Panc1 (cell line): ENCODE data around the gene TM4SF4.

Experiments
- POLR2AphosphoS5 ChIP-seq: IDR thresholded peaks from 2 replicates; pipeline ENCODE4 v1.6.1; 2012; ENCODE audit warnings: mild to moderate bottlenecking, low read depth, low read length, moderate library complexity
- TF ChIP-seq, protein P1 (sequence below): fragments of 450-650 bp; IDR thresholded peaks from 2 replicates; pipeline ENCODE4 v1.5.1; 2017; ENCODE audit warnings: mild to moderate bottlenecking

DNA sequence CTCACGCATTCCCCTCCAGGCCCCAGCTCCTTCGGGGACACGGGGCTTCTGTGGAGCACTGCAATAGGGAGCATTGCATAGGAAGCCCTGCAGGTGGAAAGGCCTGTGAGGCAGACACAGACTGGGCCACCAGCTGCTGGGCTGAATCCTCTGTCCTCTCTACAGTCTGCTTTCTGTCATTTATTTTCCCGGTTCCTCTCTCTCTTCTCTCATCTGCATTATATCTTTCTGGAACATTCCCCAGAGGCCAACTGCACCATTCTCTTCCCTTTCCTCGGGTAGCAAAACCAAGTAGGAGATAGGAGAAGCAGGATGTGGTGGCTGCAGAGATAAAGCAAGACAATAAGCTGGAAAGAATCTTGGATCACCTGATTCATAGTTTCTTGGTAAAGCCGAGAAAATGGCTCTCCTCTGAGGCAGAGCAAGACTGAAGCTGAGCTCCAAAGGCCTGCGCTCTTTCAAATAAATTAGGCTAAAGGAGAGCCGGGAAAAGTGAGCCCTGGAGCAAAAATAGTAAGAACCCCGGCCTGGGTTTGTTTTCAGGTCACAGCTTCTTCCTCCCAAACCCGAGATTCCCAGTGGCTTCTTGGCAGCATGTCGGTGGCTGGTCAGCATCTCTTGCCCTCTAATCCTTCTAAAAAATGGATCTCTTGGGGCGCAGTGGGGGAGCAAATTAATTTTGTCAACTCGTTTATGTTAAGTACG is 5.3 kb downstream of the TM4SF4 start:
- no peak for TF ChIP-seq POLR2AphosphoS5
- TF ChIP-seq, protein P1, sequence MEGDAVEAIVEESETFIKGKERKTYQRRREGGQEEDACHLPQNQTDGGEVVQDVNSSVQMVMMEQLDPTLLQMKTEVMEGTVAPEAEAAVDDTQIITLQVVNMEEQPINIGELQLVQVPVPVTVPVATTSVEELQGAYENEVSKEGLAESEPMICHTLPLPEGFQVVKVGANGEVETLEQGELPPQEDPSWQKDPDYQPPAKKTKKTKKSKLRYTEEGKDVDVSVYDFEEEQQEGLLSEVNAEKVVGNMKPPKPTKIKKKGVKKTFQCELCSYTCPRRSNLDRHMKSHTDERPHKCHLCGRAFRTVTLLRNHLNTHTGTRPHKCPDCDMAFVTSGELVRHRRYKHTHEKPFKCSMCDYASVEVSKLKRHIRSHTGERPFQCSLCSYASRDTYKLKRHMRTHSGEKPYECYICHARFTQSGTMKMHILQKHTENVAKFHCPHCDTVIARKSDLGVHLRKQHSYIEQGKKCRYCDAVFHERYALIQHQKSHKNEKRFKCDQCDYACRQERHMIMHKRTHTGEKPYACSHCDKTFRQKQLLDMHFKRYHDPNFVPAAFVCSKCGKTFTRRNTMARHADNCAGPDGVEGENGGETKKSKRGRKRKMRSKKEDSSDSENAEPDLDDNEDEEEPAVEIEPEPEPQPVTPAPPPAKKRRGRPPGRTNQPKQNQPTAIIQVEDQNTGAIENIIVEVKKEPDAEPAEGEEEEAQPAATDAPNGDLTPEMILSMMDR: no peak
